Stimulated activated CD4-positive, alpha-beta T cell treated with anti-CD3 and anti-CD28 coated beads, Interleukin-15, amount 100 ng/mL, for 24 hours (primary cell): ENCODE results near the gene MACROD1.

Experiments used
- DNase-seq: peaks from one replicate; pipeline ENCODE4 v3.0.0-alpha.2; 2020

Gene MACROD1

DNA sequence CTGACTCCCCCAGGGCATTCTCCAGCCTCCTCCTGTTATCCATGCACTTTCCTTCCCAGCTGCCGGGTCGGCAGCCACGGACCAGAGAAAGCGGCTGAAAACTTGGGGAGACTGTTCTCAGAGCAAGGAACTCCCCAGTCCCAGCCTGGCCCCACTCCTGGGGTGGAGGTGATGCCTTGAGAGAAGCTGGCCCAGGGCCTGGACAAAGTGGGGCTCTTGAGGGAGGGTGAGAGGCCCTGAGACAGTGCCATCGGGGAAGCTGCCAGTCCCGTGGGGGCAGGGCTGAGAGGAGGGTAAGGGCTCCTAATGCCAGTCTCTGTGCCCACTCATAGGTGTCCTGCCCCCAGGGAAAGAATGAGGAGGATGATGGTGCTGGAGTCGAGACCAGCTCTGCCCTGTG, 76.4 kb downstream of the MACROD1 start:
- no peak for DNase-seq

GRCh38 chr11:64089027-64089360, 76.9 kb downstream of the MACROD1 start:
- no peak for DNase-seq

DNA sequence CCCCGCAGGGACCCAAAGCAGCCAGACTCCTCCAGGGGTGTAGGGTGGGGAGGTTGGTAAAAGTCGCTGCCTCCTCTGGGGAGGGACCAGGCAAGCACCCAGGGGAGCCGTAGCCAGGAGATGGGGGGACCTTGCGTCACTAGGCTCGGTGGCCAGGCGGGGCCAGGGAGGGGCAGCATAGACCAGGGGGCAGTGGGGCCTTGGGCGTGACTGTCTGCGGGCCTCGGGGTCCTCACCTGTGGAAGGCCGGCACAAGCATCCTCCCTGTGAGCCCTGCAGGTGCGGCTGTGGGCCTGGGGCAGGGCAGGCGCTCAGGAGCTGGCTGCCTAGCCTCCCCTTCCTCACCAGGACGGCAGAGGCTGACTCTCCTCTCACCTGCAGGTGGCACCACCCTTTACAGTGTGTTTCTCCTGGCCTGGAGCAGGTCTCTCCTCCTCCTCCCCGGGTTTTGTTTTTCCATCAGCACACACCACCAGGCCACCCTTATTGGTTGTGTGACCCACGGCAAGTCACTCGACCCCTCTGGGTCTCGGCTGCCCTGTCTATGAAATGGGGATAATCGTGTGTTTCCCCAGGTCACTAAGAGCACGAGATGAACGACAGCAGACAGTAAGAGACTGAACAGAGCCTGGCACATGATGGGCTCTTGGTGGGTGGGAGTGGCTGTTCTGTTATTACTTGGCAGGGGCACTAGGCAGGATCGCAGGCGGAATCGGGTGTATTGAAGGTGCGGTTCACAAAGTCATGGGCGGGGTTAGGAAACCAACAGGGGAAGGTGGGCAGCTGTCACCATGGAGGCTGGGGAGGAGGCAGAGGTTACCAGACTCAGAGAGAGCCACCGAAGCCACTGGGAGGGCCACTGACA, 77.5 kb downstream of the MACROD1 start:
- no peak for DNase-seq

- DNase-seq: no peak
Measured at GRCh38 chr11:64086258-64087123, 79.4 kb downstream of the MACROD1 start.

- DNase-seq: no peak
Measured at GRCh38 chr11:64085906-64086257, 80.0 kb downstream of the MACROD1 start.

GRCh38 chr11:64084951-64085710, 80.8 kb downstream of the MACROD1 start:
- DNase-seq: no peak

GRCh38 chr11:64084146-64084950, 81.6 kb downstream of the MACROD1 start:
- no peak for DNase-seq

DNA sequence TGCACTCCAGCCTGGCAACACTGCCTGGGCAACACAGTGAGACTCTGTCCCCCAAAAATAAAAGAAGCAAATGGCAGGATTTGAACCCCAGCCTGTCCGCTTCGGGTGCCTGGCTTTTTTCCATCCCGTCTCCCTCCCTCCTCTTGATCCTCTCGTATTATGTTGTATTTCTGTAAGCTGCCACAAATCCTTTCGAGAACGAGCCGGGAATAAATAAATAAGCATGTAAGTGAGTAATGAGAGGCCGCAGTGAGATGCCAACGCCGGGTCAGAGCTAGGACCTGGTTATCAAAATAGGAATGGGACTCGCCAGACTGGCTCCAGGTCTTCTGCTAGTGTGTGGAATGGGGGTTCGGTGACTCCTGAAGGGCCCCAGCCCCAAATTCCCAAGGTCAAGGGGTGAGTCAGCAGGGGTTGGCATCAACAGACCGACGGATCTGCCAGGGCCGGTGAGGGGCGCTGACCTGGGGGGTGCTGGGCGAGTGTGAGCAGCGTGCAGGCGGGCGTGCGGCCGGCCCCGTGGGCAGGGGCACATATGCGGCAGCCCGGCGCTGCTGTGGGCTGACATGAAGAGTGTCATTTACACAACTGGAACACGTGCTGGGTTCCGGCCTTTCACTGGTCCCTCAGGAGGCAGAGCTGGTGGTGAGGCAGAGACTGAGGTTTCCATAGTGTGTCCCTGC, 82.4 kb downstream of the MACROD1 start:
- DNase-seq: no peak

- no peak for DNase-seq
Measured at GRCh38 chr11:64081745-64082442, 84.0 kb downstream of the MACROD1 start.

- no peak for DNase-seq
Measured at GRCh38 chr11:64080390-64080789, 85.5 kb downstream of the MACROD1 start.

DNA sequence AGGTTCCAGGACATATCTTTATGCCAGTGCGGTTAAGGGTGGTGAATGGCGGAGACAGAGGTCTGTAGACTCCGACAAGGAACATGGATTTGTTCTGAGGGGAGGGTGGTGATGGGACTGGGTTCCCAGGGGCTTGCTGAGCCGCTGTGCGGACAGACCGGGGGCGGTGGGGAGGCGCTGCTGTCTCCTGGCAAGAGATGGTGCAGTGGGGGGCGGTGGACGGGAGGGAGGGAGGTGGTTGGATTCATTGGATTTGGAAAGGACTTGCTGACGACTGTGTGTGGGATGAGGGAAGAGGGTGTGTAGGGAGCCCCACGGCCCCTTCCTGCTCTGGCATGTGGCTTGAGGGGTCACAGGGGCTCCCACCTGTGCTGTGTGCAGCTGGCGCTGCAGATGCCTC, 87.0 kb downstream of the MACROD1 start:
- DNase-seq: no peak

- DNase-seq: no peak
Measured at GRCh38 chr11:64078284-64078683, 87.6 kb downstream of the MACROD1 start.

DNA sequence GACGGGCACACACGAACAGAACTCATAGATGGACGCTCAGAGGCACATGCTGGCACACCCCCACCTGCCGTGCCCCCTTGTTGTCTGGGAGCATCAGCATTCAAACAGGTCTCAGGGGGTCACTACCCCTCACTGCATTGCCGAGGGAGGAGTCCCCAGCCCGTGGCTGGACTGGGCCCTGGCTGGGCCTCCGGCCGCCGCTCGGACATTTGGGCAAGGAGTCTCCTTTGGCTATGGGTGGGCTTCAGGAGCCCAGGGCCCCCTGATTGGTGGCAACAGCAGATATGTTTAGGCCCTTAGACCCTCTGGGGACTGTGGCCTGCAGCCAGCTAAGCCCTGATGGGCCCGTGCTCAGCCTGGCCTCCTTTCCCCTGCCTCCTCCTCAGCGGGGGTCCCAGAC, 88.3 kb downstream of the MACROD1 start:
- DNase-seq: no peak

DNA sequence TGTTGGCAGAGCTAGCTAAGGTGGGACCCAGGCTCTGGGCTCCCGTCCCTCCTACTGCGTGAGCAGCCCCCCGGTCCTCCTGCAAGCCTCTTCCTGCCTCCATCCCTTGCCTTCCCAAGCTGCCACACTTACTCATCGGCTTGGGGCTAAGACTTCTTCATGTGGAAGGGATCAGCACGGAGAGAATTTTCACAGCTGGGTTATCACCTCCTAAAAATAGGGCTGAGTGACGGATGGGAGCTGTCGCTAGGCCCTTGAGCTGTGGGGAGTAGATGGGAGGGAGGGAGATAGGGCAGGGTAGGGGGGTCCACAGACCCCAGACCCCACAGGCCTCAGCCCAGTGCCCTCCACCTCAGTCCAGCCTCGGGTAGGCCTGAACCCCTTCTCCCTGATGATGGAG, 89.2 kb downstream of the MACROD1 start:
- no peak for DNase-seq

- peak; percentile 34 for DNase-seq
Measured at GRCh38 chr11:64074239-64074638, 91.7 kb downstream of the MACROD1 start.

- DNase-seq: no peak
Measured at GRCh38 chr11:64073542-64073941, 92.4 kb downstream of the MACROD1 start.

DNA sequence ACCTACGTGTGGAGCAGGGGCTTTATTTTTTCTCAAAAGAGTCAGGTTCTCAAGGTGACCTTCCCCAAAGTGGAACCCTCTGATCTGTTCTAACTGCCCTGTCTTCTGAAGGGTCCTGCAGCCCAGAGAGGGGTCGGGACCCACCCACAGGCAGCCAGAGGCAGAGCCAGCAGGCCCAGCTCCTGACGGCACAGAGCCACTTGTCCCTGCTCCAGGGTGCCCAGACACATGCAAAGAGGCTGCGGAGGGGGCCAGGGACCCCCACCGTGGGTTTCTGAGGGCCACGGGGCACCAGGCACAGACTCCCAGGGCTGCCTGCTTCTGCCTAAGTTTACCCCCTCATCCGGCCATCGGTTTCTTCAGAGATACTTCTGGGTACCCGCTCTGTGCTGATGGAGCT, 93.0 kb downstream of the MACROD1 start:
- no peak for DNase-seq

GRCh38 chr11:64072403-64072802, 93.5 kb downstream of the MACROD1 start:
- no peak for DNase-seq

DNA sequence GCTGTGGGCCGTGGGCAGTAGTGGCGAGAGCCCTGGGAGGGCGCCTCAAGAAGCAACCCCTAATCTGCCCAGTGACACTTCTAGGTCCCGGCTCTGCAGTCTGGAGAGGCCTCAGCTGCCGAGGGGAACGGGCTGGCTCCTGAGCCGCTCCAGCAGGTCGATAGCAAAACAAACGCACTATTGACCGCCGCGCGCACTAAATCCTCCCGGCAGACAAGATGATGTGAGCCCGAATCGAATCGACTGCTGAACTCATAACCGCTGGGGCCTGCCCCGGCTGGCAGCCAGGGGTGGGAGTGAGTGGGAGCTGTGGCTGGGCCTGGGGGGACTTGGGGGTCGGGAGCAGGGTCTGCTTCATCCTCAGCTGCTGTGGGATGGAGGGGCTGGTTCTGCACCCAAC, 94.1 kb downstream of the MACROD1 start:
- no peak for DNase-seq

DNA sequence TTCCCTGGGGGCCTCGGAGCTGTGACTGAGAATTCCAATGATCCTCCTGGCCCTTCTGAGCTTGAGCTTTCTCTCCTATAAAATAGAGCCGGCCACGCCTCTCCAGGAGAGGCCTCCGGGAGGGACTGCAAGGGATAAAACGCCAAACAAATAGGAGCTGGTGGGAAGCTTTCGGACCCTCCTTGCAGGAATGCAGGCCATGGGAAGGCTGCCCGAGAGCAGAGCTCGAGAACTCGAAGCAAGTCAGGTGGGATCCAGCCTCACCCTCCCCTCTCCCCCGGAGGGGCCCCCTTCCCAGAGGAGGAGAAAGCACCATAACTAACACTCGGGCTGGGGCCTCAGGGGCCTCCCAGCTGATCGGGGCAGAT, 95.6 kb downstream of the MACROD1 start:
- DNase-seq: no peak
